Loucy (cell line): ENCODE measurements around the gene ADM2.

Experiments
- H2AFZ ChIP-seq: fragments of 200-600 bp; sonication (generic); 2 replicates; pipeline ENCODE4 v1.6.0; 2016; ENCODE audit warnings: antibody characterized with exemption, mild to moderate bottlenecking, low read length, moderate library complexity
- H3F3A ChIP-seq: fragments of 200-600 bp; 2 replicates; pipeline ENCODE4 v1.6.0; 2016; ENCODE audit warnings: antibody characterized with exemption, low read depth, mild to moderate bottlenecking
- H3K27me3 ChIP-seq: fragments of 200-600 bp; sonication (generic); 2 replicates; pipeline ENCODE4 v1.6.1; 2014; ENCODE audit warnings: low read length, mild to moderate bottlenecking; ENCODE audit not compliant: insufficient read depth, poor library complexity, severe bottlenecking
- H3K36me3 ChIP-seq: fragments of 200-600 bp; sonication (generic); 2 replicates; pipeline ENCODE4 v1.6.1; 2016; ENCODE audit warnings: low read length; ENCODE audit not compliant: insufficient read depth
- H3K4me1 ChIP-seq: fragments of 200-600 bp; sonication (generic); 2 replicates; pipeline ENCODE4 v1.5.1; 2014; ENCODE audit warnings: low read length, mild to moderate bottlenecking; ENCODE audit not compliant: insufficient read depth, poor library complexity, severe bottlenecking
- H3K4me2 ChIP-seq: fragments of 200-600 bp; sonication (generic); 2 replicates; pipeline ENCODE4 v1.6.0; 2014; ENCODE audit warnings: antibody characterized with exemption, low read length, low read depth, mild to moderate bottlenecking; ENCODE audit not compliant: poor library complexity, severe bottlenecking
- H3K4me3 ChIP-seq: fragments of 200-600 bp; sonication (generic); 2 replicates; pipeline ENCODE4 v1.5.1; 2014; ENCODE audit warnings: low read length, mild to moderate bottlenecking, mixed read lengths; ENCODE audit not compliant: poor library complexity, severe bottlenecking
- H3K79me2 ChIP-seq: fragments of 200-600 bp; sonication (generic); 2 replicates; pipeline ENCODE4 v1.6.1; 2014; ENCODE audit warnings: low read length; ENCODE audit not compliant: insufficient read depth
- H3K9ac ChIP-seq: fragments of 200-600 bp; sonication (generic); 2 replicates; pipeline ENCODE4 v1.6.0; 2014; ENCODE audit warnings: mild to moderate bottlenecking, low read depth, low read length, moderate library complexity; ENCODE audit not compliant: poor library complexity, severe bottlenecking
- H3K9me2 ChIP-seq: fragments of 200-600 bp; sonication (generic); replicated peaks from 2 replicates; pipeline ENCODE4 v1.6.1; 2016; ENCODE audit warnings: low read depth, low read length, mixed read lengths
- H3K9me3 ChIP-seq: fragments of 200-600 bp; sonication (generic); 2 replicates; pipeline ENCODE4 v1.6.1; 2014; ENCODE audit warnings: mild to moderate bottlenecking, antibody characterized with exemption, low read length, low read depth; ENCODE audit not compliant: insufficient read depth
- H4K20me1 ChIP-seq: fragments of 200-600 bp; sonication (generic); 2 replicates; pipeline ENCODE4 v1.6.0; 2014; ENCODE audit warnings: antibody characterized with exemption, low read length, mild to moderate bottlenecking; ENCODE audit not compliant: insufficient read depth, poor library complexity, severe bottlenecking
- CTCF ChIP-seq: fragments of 200-600 bp; sonication (generic); conservative IDR thresholded peaks from 2 replicates; pipeline ENCODE4 v1.5.1; 2014; ENCODE audit warnings: mild to moderate bottlenecking, antibody characterized with exemption, low read length
- EZH2phosphoT487 ChIP-seq: fragments of 200-600 bp; IDR thresholded peaks from 2 replicates; pipeline ENCODE4 v1.6.1; 2018; ENCODE audit warnings: antibody characterized with exemption, mild to moderate bottlenecking, moderate library complexity, borderline replicate concordance

ADM2 gene

GRCh38 chr22:50439314-50439870, 42.0 kb upstream of the ADM2 start:
- no peaks in the 10 kb centered on the region for H3K27me3 ChIP-seq
- no peak overlapping the region for H3K4me2 ChIP-seq
- H3K36me3 ChIP-seq: peaks cover 30% of the 10 kb centered on the region; the same call in 1 of the 2 replicates
- no peaks in the 10 kb centered on the region for H3K9me3 ChIP-seq
- H3K4me3 ChIP-seq: no peak overlapping the region
- H3K9ac ChIP-seq: no peak overlapping the region
- no peaks in the 10 kb centered on the region for H3K9me2 ChIP-seq
- H2AFZ ChIP-seq: no peak overlapping the region
- TF ChIP-seq EZH2phosphoT487: no peak
- no peak for TF ChIP-seq CTCF
- H3F3A ChIP-seq: no peaks in the 10 kb centered on the region
- H3K79me2 ChIP-seq: no peaks in the 10 kb centered on the region
- no peaks in the 10 kb centered on the region for H4K20me1 ChIP-seq
- no peaks in the 10 kb centered on the region for H3K4me1 ChIP-seq

GRCh38 chr22:50439871-50440331, 41.4 kb upstream of the ADM2 start:
- no peaks in the 10 kb centered on the region for H4K20me1 ChIP-seq
- no peaks in the 10 kb centered on the region for H3K4me1 ChIP-seq
- no peaks in the 10 kb centered on the region for H3K9me2 ChIP-seq
- H3K27me3 ChIP-seq: no peaks in the 10 kb centered on the region
- H3K36me3 ChIP-seq: peaks cover 30% of the 10 kb centered on the region; the same call in 1 of the 2 replicates
- H3K4me2 ChIP-seq: no peak overlapping the region
- H3K4me3 ChIP-seq: no peak overlapping the region
- no peaks in the 10 kb centered on the region for H3K9me3 ChIP-seq
- TF ChIP-seq EZH2phosphoT487: no peak
- no peak for TF ChIP-seq CTCF
- no peaks in the 10 kb centered on the region for H3K79me2 ChIP-seq
- H3F3A ChIP-seq: no peaks in the 10 kb centered on the region
- no peak overlapping the region for H2AFZ ChIP-seq
- H3K9ac ChIP-seq: no peak overlapping the region

- Histone ChIP-seq H3K36me3 (peaks cover 32% of the 10 kb centered on the region; the same call in 1 of the 2 replicates), H3K9me2 (no peaks in the 10 kb centered on the region), H3K9me3 (no peaks in the 10 kb centered on the region), H2AFZ (no peak overlapping the region), H3K9ac (no peak overlapping the region), H3K4me2 (no peak overlapping the region), H4K20me1 (no peaks in the 10 kb centered on the region), H3K27me3 (no peaks in the 10 kb centered on the region), H3K4me1 (peaks cover 6% of the 10 kb centered on the region), H3K4me3 (no peak overlapping the region), H3F3A (no peaks in the 10 kb centered on the region), H3K79me2 (no peaks in the 10 kb centered on the region)
- TF ChIP-seq CTCF: no peak
- TF ChIP-seq EZH2phosphoT487: no peak
These were observed 40.6 kb upstream of the ADM2 start for GRCh38 chr22:50440544-50441249.
